Inflammatory macrophage (primary cell): ENCODE data around the gene SPATS2L.

Source experiments
- DNase-seq, 2 donors: peaks; one replicate each; pipeline ENCODE4 v3.0.0-alpha.2; 2020 to 2022

SPATS2L gene

DNA sequence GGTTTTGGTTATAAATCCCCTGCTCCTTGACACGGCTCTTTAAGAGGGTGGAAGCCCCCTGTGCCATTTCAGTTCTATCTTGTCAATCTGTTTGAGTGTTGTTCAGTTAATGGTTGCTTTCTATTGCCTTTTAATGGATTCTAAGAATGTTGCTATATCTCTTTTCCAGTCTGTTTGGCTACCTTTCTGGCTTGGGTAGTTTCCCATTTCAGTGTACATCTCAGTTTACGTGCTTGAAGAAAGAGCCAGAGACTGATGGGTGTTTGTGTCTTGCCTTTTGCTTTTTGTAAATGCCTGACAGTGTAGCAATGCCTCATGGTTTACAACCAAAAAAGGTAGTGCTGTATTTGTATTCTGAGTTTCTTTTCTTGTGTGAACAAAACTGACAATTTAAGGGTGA, 45.3 kb downstream of the SPATS2L start:
- DNase-seq, result no peak

DNA sequence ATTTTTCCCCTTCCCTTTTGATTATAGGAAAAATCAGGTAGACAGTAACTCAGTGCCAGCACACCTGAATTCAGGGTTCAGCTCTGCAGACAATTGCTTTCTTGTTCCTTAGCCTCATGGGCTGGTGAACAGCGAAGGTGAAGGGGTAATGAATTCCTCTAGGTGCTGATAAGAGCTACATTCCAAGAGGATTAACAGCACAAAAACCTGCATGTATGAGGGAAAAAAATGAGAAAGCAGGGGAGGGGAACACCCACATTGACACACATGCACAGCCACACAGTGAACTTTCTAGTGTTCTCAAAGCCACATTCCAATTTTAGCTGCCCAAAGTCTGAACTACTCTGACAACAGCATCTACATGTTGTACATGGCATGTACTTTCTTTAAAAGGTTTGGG, 46.1 kb downstream of the SPATS2L start:
- DNase-seq, result no peak

GRCh38 chr2:200353120-200353519, 46.6 kb downstream of the SPATS2L start:
- DNase-seq, result no peak

- DNase-seq, result no peak
Measured at GRCh38 chr2:200353874-200354273, 47.4 kb downstream of the SPATS2L start.

DNA sequence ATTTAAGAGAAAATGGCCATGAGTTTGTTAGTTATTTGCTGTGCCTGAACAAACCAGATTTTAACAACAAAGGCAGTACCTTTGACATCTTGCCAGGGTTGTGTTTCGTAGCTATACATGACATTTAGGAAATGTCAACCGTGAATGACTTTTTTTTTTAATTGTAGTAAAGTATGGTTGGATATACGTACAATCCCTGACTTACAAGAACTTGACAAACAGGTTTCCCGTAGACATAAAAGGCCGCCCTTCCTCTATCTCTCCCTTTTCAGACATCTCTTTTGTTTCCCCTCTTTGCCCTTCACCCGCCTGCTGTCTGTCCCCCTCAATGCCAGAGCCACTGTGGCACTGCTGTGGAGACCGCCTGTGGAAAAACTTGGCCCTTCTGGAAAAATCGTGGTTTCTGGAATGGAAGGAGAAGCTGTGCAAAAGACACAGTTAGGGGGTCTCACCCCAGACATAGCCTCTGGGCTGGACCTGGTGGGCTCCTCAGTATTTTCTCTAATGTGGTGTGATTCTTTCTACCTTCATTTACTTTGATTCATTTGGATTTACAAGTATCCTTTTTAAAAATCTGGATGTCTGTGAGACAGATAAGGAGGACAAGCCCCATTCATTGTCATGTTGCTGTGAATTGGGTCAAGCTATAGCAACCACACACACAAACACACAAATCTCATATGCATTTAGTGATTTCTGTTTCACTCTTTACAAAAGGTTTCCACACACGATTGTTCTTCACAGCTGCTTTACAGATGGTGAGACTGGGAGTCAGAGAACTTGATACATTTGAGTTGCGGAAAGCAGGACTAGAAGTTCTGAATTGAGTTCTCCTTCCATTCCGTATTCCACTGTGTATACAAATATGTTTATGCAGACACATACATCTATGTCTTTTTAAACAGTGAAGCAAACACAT, 48.6 kb downstream of the SPATS2L start:
- DNase-seq, result no peak

DNA sequence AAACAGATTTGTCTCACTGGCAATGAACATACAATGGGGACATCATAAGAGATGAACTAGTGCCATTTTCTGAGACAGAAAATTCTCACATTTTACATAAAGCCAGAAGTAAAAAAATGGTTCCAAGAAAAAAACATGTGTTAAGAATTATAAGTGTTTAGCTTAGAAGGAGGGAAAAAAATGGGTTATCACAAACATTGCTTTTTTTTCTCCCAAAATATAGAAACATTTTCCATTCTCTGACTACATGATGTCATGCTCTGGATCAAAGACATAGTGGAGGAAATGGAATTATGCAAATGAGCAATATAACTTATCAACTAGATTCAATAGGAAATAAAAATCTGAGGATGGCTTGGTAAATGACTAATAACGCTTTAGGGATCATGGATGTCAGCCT, 49.8 kb downstream of the SPATS2L start:
- DNase-seq, result no peak

DNA sequence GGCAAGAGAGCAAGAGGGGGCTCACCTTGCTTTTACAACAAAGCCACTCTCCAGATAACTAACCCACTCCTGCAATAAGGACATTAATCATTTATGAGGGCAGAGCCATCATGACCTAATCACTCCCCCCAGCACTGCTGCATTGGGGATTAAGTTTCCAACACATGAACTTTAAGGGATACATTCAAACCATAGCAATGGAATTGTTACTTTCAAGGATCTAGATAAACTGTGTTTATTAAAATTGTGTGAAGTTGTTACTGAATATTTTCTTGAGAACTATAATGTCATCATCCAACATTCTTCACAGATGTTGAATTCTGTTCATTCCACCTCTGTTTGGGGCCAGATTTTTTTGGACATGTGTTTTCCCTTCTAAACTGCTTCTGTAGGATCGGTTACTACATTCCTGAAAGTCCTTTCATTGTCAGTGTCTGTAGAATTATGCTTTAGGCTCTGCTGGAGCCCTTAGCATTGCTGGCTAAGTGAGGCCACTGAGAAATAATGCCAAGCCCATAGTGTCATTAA, 50.4 kb downstream of the SPATS2L start:
- DNase-seq, result no peak

GRCh38 chr2:200357845-200358244, 51.4 kb downstream of the SPATS2L start:
- no peak for DNase-seq

- no peak for DNase-seq
Measured at GRCh38 chr2:200359552-200359951, 53.1 kb downstream of the SPATS2L start.

DNA sequence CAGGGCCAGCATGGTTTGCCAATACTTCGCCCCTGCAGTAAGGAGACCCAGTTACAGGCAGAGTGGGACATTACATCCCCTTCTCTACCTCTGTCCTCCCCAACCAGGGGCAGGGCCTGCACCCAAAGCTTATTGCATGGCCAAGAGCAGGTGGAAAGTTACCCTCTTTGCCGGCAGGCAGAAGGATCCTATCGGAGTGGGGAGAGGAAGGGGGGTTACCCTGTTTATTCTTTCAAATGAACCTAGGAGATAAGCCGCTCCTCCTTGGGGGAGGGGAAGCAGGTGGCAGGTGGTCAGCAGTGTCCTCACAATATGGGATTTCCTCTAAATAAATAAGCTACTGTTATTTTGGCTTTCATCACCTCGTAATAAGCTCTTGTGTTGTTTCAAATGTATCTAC, 53.9 kb downstream of the SPATS2L start:
- no peak for DNase-seq

DNA sequence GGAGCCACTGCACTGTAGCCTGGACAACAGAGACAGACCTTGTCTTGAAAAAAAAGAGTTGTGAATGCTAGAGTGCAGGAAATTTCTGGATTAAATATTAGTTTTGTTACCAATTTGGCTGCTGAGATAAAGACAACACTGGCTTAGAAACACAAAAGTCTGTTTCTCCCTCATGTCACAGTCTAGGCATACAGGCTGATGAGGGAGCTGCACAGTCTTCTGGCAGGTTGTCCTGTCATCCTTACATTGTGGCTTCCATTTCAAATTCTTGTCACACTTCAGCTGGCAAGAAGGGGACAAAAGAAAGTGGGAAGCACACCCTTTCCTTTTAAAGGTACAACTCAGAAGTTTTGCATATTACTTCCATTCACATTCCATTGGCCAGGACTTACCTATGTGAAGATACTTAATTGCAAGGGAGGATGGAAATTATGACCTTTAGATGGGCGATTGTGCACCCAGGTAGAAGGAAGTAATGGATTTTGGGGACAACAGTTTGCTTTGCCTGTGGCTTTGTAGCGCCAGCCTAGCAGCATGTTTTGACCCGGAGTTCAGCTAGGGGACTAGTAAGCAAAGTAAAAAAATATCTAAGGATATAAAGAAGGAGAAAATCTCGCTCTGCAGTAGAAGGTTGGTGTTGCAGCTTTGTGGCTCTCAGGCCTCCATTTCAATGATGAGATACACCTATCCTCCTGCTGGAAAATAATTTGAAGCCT, 55.9 kb downstream of the SPATS2L start:
- no peak for DNase-seq

- no peak for DNase-seq
Measured at GRCh38 chr2:200363279-200363678, 56.8 kb downstream of the SPATS2L start.

- DNase-seq, result no peak
Measured at GRCh38 chr2:200364142-200364541, 57.6 kb downstream of the SPATS2L start.

DNA sequence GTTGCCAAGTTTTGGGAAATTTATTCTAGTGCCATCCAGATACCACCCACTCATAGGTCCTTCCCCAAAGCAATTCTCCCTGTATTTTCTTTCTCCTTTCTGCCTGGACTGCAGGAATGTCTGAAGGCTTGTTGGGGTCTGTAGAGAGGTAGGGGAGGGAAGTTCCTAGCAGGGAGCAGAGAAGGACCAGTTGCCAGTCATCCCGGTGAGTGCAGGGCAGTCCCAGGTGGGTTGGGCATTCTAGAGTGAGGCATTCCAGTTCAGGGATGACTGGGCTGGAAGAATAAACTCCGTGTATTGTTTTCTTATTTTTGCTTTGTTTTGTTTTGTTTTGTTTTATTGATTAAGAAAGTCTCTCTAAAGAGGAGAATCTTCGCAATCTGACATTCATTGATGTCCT, 58.1 kb downstream of the SPATS2L start:
- DNase-seq, result no peak

DNA sequence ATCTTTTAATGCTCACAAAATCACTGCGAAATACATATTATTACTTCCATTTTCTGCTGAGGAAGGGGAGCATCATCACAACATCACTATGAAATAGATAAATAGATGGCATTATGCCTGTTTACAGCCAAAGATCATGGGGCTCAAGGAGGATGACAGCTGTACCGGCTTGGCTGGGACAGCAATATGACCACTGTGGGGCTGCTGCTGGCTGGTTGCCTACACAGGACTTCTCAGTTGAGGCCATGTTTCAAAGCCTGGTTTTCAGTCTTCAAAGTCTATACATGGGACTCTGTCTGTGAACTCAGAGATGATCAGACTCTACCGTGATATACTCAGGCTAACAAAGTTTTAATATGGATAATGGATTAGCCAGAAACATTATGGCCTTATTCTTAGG, 58.7 kb downstream of the SPATS2L start:
- no peak for DNase-seq

DNA sequence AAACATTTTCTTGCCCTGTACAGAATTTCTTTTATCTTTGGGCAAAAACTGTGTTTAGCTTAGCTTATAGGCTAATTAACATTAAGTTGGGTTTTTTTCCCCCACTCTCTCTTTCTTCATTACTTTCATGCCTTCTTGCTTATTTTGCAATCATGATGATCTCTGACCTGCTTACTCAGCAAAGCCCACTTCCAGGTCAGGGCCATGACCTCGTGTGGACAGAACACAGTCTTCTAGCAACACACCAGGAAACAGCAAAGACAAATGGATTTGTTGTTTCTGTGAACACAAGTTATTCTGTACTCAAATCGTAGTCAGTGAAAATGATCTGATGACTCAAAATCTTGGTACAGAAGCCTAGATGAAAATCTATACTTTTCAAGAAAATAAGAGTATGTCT, 60.7 kb downstream of the SPATS2L start:
- DNase-seq, result peak; percentile 50 to 60

DNA sequence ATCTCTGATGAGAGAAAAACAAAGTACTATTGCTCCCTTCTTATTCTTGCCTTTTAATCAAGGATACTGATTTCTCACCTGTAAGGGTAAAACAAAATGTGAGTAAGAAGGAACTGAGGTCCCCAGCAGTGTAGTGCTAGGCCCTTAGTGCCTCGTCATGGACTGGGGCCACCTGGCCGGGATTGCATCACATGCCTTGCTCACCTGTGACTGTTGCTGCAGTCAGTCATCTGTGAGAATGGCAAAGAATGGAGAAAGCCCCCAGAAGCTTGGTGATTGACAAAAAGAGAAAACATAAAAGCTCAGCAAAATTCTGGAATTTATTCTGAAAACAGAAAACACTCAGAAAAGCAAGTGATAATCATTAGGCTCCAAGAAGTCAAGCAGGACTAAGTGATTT, 63.4 kb downstream of the SPATS2L start:
- DNase-seq, result no peak

DNA sequence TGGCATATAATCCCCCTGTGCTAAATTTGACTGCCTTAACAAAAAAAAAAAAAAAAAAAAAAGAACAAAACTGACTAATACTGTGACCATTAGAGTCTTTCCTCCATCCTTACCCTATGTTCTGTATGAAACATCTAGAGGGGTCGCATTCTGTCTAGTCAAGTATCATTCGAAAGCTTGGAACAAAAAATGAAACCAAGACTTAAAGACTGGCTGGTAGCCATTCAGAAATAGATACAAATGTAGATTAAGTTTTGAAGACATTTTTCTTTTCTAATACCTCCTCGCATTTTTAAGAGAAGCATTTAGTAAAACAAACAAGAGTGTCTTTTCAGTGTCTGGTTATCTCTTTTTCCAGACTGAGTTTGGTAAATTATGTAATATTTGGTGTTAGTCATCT, 66.7 kb downstream of the SPATS2L start:
- DNase-seq, result no peak

- DNase-seq, result no peak
Measured at GRCh38 chr2:200373973-200374416, 67.5 kb downstream of the SPATS2L start.

DNA sequence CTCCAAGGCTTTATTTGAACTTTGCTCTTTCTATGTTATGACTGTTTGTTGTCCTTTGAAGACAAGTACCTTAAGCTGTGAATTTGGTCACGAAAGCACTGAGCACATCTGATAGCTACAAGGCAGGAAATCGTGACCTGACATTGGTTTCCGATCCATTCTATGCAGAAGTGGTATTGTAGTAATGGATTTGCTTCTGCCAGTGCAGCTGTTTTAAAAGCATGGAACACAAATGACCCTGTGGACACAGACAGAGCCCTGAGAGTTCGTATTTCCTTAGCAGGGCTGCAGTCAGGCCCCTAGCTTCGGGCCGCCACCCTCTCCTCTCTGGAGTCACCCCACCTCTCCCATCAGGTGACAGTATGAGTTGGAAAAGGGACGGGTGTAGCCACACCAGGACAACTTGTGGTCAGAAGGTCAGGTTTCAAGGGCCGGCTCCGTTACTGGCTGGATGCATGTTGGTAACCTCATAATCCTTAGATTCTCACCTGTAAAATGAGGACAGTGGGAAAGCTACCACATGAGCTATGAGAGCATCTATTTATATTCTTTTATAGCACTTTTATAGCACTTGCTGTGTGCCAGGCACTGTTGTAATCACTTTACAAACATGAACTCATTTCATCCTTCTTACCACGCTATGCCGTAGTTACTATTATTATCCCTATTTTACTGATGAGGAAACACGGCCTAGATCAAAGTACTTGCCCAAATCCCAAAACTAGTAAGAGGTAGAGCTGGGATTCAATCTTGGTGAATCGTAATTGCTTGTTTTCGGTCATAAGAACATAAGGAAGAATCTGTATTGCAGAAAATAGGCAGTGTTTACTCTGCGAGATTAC, 70.2 kb downstream of the SPATS2L start:
- peak in 1 of 2 donors; percentile 11 for DNase-seq

DNA sequence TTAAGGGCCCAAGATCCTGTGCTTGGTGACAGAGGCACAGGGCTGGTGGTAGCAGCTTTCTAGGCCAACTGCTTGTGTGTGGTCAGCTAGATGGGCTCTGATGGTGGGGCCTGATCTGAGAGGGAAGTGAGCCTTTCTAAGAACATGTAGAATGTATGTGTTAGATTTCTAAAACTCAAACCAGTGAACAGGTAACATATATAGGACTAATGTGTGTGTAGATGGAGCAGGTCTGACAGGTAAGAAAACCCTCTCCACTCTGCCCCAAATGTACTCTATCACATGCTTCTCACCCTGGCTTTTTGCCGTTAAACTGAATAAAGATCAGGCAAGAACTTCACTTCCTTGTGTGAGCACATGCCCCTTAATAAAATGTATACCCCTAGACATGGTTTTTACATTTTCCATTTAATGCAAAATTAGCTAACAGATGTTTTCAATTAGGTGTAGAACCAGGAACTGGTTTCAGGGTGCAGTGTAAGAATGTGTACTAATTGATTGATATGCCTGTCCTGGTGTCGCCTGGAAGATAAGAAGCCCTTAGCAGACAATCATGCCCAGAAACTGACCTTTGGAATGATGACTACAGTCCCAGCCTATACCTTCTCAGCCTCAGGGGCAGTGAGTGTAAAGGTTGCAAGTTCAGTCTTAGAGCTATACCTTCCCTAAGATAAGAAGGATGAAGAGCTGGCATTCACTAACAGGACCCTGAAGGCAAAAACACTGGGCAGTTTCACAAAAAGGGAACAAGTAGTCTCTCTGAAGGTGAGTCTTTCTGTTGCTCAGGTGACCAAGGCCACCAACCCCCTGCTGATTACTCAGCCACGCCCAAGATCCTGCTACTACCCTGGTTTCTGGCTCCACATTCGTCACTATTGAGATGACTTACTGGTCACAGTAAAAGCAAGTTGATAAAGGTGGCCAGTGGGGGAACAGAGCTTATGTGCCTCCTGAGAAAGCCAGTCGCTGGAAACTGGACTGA, 71.2 kb downstream of the SPATS2L start:
- no peak for DNase-seq
